ENCODE results near the gene ELMOD1. TPM values are rescaled to one million over a fixed set of nuclear protein-coding genes. Genes with fewer than 3 reads are reported as not detected.

ELMOD1 gene
- total and polyA plus RNA-seq, 2 experiments from 2014 or later: 1.2 to 1.6 TPM

GRCh38 chr11:107608809-107609208, 17.9 kb downstream of the ELMOD1 start:
- H3K4me3 Mint-ChIP-seq: no peak overlapping the region
- peaks cover 38% of the 10 kb centered on the region for H3K4me1 Mint-ChIP-seq
- DNase-seq (ENCODE audit: low spot score): no peak
- no peaks in the 10 kb centered on the region for H3K36me3 Mint-ChIP-seq (ENCODE audit: low read depth)
- Histone ChIP-seq H3F3A (replicated peaks; ENCODE audit: low read depth) (0 out of 2 replicates have a peak, but pooled peaks cover 3% of the 10 kb centered on the region), H4K20me1 (replicated peaks; ENCODE audit: insufficient read depth) (no peaks in the 10 kb centered on the region), H3K79me2 (replicated peaks; ENCODE audit: insufficient read depth) (no peaks in the 10 kb centered on the region), H3K27me3 (ENCODE audit: insufficient read depth) (peaks cover 4% of the 10 kb centered on the region; the same call in 1 of the 2 replicates), H3K4me2 (peak overlapping the region; percentile 50), H3K9me2 (ENCODE audit: insufficient read depth) (no peaks in the 10 kb centered on the region), H3K4me3 (no peak overlapping the region), H3K4me1 (ENCODE audit: insufficient read depth) (peaks cover 46% of the 10 kb centered on the region), H2AFZ (no peak overlapping the region), H3K36me3 (ENCODE audit: insufficient read depth) (no peaks in the 10 kb centered on the region), H3K27ac (ENCODE audit: low read depth) (no peak overlapping the region)
- ATAC-seq: no peak
- no peak overlapping the region for H3K27ac Mint-ChIP-seq
- TF ChIP-seq, protein P1, sequence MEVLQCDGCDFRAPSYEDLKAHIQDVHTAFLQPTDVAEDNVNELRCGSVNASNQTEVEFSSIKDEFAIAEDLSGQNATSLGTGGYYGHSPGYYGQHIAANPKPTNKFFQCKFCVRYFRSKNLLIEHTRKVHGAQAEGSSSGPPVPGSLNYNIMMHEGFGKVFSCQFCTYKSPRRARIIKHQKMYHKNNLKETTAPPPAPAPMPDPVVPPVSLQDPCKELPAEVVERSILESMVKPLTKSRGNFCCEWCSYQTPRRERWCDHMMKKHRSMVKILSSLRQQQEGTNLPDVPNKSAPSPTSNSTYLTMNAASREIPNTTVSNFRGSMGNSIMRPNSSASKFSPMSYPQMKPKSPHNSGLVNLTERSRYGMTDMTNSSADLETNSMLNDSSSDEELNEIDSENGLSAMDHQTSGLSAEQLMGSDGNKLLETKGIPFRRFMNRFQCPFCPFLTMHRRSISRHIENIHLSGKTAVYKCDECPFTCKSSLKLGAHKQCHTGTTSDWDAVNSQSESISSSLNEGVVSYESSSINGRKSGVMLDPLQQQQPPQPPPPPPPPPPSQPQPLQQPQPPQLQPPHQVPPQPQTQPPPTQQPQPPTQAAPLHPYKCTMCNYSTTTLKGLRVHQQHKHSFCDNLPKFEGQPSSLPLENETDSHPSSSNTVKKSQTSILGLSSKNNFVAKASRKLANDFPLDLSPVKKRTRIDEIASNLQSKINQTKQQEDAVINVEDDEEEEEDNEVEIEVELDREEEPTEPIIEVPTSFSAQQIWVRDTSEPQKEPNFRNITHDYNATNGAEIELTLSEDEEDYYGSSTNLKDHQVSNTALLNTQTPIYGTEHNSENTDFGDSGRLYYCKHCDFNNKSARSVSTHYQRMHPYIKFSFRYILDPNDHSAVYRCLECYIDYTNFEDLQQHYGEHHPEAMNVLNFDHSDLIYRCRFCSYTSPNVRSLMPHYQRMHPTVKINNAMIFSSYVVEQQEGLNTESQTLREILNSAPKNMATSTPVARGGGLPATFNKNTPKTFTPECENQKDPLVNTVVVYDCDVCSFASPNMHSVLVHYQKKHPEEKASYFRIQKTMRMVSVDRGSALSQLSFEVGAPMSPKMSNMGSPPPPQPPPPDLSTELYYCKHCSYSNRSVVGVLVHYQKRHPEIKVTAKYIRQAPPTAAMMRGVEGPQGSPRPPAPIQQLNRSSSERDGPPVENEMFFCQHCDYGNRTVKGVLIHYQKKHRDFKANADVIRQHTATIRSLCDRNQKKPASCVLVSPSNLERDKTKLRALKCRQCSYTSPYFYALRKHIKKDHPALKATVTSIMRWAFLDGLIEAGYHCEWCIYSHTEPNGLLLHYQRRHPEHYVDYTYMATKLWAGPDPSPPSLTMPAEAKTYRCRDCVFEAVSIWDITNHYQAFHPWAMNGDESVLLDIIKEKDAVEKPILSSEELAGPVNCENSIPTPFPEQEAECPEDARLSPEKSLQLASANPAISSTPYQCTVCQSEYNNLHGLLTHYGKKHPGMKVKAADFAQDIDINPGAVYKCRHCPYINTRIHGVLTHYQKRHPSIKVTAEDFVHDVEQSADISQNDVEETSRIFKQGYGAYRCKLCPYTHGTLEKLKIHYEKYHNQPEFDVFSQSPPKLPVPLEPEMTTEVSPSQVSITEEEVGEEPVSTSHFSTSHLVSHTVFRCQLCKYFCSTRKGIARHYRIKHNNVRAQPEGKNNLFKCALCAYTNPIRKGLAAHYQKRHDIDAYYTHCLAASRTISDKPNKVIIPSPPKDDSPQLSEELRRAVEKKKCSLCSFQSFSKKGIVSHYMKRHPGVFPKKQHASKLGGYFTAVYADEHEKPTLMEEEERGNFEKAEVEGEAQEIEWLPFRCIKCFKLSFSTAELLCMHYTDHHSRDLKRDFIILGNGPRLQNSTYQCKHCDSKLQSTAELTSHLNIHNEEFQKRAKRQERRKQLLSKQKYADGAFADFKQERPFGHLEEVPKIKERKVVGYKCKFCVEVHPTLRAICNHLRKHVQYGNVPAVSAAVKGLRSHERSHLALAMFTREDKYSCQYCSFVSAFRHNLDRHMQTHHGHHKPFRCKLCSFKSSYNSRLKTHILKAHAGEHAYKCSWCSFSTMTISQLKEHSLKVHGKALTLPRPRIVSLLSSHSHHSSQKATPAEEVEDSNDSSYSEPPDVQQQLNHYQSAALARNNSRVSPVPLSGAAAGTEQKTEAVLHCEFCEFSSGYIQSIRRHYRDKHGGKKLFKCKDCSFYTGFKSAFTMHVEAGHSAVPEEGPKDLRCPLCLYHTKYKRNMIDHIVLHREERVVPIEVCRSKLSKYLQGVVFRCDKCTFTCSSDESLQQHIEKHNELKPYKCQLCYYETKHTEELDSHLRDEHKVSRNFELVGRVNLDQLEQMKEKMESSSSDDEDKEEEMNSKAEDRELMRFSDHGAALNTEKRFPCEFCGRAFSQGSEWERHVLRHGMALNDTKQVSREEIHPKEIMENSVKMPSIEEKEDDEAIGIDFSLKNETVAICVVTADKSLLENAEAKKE (CRISPR knock-in tag; IDR thresholded peaks at IDR 0.05): no peak
- TF ChIP-seq ZNF114 (CRISPR knock-in tag; IDR thresholded peaks at IDR 0.05) (no peak), REST (IDR thresholded peaks at IDR 0.05; ENCODE audit: unreplicated experiment) (no peak), POLR2AphosphoS5 (IDR thresholded peaks at IDR 0.05; ENCODE audit: low read depth) (no peak), STAT1 (IDR thresholded peaks at IDR 0.05; ENCODE audit: unreplicated experiment) (no peak), CREB1 (CRISPR knock-in tag; IDR thresholded peaks at IDR 0.05; ENCODE audit: low read depth) (no peak), JUNB (IDR thresholded peaks at IDR 0.05; ENCODE audit: unreplicated experiment) (no peak), NANOG (IDR thresholded peaks at IDR 0.05; ENCODE audit: borderline replicate concordance) (no peak), EZH2 (IDR thresholded peaks at IDR 0.05; ENCODE audit: low read depth, unreplicated experiment) (no peak)
- TF ChIP-seq, protein P2, sequence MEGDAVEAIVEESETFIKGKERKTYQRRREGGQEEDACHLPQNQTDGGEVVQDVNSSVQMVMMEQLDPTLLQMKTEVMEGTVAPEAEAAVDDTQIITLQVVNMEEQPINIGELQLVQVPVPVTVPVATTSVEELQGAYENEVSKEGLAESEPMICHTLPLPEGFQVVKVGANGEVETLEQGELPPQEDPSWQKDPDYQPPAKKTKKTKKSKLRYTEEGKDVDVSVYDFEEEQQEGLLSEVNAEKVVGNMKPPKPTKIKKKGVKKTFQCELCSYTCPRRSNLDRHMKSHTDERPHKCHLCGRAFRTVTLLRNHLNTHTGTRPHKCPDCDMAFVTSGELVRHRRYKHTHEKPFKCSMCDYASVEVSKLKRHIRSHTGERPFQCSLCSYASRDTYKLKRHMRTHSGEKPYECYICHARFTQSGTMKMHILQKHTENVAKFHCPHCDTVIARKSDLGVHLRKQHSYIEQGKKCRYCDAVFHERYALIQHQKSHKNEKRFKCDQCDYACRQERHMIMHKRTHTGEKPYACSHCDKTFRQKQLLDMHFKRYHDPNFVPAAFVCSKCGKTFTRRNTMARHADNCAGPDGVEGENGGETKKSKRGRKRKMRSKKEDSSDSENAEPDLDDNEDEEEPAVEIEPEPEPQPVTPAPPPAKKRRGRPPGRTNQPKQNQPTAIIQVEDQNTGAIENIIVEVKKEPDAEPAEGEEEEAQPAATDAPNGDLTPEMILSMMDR (conservative IDR thresholded peaks at IDR 0.05; ENCODE audit: low read depth in 2 of 2): no peak
- no peaks in the 10 kb centered on the region for H3K9me3 Mint-ChIP-seq
- peaks cover 11% of the 10 kb centered on the region for H3K27me3 Mint-ChIP-seq (ENCODE audit: insufficient read depth, low read depth, poor library complexity)

Measured in GM23338 (cell line).